GM18861 (cell line): ENCODE measurements around the gene LILRA6.
"Not testable (repeated sequence)": the region's sequence is repeated elsewhere in the genome, so short reads cannot be mapped to it uniquely, and the experiment has no call there.

Experiments used
- ATAC-seq: cut with Tn5 transposase; IDR thresholded peaks from one replicate; pipeline ENCODE4 v1.9.1; 2021; ENCODE audit not compliant: unreplicated experiment

LILRA6 gene

DNA sequence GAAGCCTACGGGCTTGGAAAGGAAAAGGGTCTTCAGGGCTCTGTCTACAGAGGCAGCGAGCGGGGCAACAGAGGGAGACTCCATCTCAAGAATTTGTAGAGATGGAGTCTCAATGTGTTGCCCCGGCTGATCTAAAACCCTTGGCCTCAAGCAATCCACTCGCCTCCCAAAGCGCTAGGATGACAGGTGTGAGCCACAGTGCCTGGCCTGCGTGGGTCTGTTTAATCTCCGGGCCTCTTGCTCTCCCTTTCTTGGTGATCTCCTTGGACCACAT, 33.9 kb downstream of the LILRA6 start:
- no peak for ATAC-seq

DNA sequence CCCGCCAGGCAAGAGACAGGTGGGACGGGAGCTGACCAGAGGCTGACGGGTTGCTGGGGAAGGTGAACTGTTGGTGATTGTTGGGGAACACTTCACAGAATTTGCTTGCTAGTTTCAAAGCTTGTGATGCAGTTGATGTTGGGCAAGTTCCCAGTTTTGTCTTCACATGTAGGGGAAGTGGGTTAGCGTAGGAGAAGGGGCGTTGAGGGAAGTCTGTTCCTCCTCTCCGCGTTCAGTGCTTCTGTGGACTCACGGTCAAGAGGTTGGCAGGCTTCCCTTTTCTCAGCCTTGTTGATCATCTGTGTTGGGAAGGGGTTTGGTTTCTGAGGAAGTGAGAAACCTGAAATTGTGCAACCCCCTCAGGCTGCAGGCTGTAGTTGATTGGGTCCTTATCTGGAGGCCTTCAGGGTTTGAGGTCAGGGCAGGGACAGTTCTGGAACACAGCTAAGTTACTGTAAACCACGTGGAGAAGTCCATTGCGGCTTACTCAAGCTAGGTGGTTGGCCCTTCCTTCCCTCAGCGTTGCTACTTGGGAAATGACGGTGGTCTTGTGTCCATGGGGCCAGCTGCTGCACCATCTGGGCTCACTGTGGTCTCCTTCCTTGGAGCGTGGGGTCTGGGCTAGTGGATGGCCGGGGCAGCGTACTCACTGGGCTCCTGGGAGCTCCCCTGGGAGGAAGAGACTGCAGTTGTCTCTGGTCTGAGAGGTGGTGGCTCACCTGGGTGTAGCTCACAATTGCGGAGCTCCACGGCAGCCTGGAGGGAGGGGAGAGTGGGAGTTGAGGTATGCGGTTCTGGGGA, 34.4 kb downstream of the LILRA6 start:
- peak; percentile 34 for ATAC-seq

DNA sequence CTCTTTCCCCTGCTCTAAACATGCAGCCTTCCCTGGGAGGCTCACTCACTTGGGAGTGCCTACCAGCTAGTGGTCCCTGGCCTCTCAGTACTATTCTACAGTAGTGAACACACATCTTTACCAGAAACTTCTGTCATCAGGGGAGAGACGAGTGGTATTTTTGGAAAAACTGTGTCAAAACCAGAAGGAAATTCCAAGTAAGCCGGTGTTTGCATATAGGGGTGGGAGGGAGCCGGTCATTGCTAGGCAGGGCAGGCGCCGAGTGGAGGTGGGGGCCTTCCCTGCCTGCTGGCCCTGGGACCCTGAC, 35.0 kb downstream of the LILRA6 start:
- ATAC-seq, result no peak

DNA sequence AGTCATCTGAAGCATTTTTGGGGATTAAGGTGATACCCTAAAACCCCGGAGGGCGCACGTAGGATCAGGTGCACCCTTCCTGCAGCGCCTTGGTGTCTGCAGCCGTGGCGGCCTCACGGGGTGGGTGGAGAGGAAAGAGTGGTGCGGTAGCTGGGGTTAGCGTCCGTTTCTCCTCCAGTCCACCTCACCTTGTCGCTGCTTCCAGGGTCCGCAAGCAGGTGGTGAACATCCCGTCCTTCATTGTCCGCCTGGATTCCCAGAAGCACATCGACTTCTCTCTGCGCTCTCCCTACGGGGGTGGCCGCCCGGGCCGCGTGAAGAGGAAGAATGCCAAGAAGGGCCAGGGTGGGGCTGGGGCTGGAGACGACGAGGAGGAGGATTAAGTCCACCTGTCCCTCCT, 35.4 kb downstream of the LILRA6 start:
- ATAC-seq, result not testable (repeated sequence)

DNA sequence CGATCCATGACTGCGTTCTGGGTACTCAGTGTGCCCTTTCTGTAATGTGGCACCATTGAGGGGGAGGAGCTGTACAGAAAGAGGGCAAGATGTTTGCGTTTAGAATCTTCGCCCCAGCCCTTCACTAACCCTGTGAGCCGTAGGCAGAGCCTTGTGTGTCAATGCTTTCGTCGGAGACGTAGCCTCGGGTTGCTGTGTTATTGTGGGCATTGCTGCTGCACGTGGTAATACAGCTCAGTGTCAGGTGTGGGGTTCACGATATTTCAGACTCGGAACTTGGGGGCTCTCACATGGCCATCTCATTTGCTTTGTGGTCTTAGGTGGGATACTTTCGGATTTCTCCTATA, 35.8 kb downstream of the LILRA6 start:
- no peak for ATAC-seq

DNA sequence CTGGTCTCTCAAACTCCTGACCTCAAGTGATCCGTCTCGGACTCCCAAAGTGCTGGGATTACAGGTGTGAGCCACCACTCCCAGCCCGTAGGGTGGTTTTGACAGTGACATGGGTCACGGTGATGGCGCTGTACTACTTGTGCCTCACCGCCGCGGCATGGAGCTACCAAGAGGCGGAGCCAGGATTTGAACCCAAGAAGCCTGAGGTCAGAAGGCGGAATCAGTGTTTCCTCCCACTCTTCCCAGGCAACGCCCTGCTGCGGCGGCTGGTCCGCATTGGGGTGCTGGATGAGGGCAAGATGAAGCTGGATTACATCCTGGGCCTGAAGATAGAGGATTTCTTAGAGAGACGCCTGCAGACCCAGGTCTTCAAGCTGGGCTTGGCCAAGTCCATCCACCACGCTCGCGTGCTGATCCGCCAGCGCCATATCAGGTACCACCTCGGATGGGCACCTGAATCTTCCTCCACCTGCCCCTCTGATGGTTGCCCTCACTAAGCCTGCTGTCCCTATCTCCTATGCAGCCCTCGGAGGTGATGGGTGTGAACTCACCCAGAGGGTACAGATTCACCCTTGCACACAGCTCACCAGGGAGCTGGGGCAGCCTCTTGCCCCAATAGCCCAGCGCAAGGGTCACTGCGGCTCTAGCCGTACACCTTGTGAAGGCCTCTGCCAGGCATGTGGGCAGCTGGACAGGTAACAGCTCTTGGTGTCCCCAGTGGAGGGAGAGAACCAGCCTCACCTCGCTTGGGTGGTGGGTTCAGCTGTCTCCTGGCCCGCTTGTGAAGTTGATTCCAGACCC, 36.4 kb downstream of the LILRA6 start:
- ATAC-seq, result no peak

DNA sequence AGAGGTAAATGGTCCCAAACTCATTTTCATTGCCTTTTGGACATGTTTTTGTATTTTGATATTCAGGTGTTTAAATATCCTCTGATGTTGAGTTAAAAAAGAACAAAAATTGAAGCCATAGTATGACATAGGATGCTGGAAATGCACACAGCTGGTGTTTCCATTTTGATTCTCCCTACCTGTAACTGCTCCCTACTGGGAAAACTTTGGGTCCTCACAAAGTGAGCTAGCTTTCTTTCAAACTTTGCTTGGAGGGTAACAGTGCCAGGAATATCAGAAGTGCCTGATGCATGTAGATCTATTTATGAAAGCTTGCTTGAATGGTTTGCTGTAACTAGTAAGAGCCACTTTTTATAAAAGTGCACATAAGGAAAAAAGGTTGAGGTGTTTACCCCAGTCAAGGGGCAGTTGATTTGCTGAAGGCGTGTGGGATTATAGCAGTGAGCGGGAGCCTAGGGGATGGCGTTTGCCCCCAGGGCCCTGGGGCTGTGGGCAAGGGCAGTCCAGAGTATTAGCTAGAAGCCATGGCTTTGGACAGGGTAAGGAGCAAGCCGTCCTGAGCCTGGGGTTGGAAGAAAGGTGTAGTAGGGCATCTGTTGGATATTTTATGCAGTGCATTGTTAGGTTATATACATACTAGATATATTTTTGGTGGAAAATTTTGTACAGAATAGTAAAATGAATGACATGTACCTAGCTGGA, 37.7 kb downstream of the LILRA6 start:
- ATAC-seq, result no peak

DNA sequence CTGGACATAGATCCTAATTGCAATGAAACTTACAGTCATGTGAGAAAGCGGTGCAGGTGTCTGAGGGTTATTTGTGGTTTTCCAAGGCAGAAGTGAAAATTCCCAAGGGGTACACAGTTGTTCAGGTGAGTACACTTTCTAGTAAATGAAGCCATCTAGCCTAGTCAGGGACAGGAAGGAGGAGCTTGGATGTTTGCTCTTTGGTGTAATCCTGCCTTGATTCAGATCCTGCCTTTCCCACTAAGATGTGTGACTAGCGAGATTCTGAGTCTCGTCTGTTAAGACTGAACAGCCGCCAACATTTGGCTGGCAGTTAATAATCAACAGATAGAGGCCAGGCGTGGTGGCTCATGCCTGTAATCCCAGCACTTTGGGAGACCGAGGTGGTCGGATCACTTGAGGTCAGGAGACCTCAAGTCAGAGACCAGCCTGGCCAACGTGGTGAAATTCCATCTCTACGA, 39.4 kb downstream of the LILRA6 start:
- ATAC-seq, result no peak

DNA sequence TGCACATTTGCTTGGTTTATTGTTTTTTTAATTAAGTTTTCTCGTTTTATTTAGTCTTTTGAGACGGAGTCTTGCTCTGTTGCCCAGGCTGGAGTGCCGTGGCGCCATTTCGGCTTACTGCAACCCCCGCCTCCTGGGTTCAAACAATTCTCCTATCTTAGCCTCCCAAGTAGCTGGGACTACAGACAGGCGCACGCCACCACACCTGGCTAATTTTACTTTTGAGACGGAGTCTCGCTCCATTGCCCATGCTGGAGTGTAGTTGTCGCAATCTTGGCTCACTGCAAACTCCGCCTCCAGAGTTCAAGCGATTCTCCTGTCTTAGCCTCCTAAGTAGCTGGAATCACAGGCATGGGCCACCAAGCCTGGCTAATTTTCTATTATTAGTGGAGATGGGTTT, 40.6 kb downstream of the LILRA6 start:
- no peak for ATAC-seq

DNA sequence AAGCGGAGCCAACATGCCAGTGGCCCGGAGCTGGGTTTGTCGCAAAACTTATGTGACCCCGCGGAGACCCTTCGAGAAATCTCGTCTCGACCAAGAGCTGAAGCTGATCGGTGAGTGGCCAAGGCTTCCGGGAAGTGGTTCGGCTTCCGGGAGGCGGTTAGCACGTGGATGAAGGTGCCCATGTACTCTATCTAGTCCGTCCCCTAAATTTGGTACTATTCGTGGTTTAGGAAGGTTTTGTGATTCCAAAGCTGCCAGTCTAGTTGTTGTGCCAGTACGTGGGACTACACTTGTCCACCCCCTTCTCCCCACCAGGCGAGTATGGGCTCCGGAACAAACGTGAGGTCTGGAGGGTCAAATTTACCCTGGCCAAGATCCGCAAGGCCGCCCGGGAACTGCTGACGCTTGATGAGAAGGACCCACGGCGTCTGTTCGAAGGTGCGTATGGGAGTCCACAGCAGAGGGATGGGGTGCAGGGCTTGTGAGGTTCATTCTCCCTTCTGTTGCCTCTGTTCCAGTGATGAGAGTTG, 41.4 kb downstream of the LILRA6 start:
- no peak for ATAC-seq

DNA sequence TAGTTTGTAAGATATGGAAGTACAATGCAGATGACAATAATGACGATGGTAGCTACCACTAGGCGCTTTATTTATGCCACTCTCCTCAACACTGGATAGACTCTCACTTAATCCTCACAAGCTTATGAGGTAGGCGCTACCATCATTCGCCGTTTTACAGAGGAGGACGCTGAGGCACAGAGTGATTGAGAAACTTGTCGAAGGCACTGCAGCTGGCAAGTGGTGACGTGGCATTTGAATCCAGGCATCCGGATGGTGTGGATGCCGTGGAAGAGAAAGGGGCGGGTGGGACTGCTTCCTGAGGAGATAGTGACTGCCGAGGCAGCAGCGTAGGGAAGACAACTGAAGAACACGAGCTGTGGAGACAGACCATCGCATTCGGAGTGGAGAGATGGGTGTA, 43.2 kb downstream of the LILRA6 start:
- no peak for ATAC-seq

DNA sequence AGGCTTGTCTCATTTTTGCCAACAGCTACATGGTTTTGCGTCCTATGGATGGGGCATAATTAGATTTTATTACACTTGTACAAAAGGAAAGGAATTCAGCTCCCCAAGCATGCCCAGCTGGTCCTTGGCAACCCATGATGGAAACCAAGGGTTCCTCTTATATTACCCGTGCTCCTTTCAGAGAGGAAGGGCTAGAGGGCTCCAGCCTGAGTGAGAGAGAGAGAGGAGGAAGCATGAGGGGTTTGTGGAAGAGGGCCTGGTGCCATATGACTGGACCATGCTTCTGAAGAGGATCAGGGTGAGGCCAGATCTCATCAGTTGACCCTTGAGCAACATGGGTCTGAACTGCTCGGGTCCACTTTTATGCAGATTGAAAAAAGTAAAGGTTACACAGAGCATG, 45.5 kb downstream of the LILRA6 start:
- ATAC-seq, result no peak

DNA sequence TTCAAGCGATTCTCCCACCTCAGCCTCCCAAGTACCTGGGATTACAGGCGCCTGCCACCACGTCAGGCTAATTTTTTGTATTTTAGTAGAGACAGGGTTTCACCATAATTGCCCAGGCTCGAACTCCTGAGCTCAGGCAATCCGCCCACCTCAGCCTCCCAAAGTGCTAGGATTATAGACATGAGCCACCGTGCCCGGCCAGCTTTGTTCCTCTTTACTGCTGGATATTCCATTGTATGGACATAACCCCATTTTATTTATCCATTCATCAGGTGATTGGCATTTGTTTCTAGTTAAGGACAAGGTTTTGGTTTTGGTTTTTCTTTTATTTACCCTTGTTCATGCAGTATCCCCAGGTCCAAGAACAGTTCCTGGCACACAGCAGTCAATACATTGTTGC, 46.1 kb downstream of the LILRA6 start:
- no peak for ATAC-seq

DNA sequence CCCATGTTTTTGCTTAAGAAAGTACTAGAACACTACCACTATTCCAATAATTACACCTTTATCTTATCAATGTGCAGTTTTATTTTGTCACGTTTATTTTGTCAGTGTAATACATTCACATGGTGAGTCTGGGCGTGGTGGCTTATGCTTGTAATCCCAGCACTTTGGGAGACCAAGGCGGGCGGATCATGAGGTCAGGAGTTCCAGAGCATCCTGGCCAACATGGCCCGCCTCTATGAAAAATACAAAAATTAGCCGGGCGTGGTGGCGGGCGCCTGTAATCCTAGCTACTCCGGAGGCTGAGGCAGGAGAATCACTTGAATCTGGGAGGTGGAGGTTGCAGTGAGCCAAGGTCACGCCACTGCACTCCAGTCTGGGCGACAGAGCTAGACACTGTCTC, 48.1 kb downstream of the LILRA6 start:
- ATAC-seq, result not testable (repeated sequence)

DNA sequence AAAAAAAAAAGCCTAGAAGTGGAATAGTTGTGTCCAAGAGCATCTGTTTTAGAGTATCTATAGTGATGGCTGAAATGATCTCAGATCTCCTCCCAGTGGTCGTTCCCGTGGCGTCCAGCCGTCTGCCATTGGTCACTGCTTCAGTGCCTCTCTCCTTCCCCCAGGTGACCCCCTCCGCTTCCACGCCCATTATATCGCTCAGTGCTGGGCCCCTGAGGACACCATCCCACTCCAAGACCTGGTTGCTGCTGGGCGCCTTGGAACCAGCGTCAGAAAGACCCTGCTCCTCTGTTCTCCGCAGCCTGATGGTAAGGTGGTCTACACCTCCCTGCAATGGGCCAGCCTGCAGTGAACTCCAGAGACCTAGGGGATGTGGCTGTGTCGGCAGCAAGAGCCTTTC, 49.6 kb downstream of the LILRA6 start:
- ATAC-seq, result no peak

DNA sequence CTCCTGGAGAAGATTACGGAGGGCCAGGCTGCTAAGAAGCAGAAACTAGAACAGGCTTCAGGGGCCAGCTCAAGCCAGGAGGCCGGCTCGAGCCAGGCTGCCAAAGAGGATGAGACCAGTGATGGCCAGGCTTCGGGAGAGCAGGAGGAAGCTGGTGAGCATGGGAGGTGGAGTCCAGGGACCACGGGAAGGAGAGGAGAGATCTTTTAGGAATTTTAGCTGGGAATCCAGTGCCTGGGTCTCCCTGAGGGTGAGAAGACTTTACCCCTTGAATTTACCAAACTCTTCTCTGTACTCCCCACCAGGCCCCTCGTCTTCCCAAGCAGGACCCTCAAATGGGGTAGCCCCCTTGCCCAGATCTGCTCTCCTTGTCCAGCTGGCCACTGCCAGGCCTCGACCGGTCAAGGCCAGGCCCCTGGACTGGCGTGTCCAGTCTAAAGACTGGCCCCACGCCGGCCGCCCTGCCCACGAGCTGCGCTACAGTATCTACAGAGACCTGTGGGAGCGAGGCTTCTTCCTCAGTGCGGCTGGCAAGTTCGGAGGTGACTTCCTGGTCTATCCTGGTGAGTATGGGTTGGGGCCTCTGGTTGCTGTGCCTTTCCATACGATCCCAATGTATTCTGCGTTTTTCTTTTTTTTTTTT, 50.7 kb downstream of the LILRA6 start:
- ATAC-seq, result no peak

DNA sequence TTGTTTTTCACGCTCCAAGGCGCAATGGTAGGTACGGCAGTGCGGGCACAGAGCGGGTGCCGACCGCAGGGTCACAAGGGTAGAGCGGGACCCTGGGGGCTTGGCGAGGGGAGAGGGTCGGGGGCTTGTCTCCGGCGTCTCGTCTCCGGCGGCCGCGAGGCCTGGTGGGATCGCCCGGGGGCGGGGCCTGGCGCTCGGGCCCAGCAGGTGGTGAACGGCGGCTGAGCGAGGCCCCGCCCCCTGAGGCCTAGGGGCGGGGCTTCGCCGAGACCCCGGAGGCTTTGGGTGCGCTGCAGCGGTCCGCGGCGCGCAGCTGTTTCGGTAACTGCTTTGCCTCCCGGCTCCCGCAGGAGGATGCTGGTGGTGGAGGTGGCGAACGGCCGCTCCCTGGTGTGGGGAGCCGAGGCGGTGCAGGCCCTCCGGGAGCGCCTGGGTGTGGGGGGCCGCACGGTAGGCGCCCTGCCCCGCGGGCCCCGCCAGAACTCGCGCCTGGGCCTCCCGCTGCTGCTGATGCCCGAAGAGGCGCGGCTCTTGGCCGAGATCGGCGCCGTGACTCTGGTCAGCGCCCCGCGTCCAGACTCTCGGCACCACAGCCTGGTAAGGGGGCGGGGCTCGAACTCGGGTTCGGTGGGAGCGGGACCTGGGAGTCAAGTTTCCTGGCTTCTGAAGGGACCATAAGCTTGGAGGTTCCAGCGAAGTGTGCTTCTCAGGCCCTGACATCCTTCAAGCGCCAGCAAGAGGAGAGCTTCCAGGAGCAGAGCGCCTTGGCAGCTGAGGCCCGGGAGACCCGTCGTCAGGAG, 51.4 kb downstream of the LILRA6 start, which contains the start of gene TSEN34:
TSEN34 (plus strand) TSS at position 298 of the 800 bp plus-strand sequence; CDS start at position 355, 57 bp downstream.
- peak; percentile 20 for ATAC-seq

DNA sequence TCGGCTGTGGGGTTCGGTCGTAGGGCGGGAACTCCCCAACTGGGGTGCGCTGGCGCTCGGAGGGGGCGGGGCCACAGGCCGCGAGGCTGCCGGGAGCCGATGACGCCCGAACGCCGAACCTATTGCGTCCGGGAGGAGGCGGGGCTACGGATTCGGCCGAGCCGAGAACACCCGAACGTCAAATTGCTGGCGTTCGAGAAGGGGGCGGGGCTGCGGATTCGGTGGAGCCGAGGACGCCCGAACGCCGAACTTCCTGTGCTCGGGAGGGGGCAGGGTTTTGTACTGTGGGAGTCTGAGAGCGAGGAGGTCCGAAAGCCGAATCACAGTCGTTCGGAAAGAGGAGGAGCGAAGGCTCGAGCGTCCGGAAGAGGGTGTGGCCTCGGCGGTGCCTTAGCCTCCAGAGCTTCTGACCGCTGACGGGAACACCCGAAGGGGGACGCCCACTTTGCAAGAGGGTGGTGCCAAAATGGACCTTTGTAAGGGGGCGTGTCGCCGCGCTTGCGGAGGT, 52.0 kb downstream of the LILRA6 start:
- peak; percentile 37 for ATAC-seq

DNA sequence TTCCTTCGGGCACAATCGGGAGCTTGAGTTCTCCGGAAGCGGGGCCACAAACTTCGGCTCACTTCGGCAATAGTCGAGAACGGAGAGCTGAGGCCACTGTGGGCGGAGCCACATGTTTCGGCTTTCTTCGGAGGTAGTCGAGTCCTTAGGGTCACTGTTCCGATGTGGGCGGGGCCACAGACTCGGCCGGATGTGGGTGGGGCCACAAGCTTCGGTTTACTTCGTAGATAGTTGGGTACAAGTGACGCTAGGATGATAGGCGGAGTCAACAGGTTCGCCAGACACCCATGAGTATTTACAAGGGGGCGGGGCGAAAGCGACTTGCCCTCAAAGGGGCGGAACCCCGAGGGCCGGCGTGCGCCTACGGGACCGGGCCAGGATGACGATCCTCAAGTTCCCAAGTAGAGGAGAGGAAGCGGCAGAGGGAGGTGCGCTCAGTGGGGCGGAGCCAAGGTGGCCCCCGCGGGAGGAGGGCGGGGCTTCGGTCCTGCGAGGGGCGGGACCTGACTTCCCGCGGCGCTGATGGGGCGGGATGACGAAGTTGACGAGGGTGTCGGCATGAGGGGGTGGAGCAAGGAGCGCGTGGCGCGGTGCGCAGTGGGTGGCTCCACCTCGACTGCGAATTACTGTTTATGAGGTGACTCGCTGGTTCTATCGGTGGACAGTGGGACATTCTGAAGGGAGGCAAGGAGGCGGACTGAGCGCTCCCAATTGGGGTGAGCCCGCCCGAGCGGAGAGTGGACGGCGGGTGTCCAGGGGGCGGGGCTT, 52.7 kb downstream of the LILRA6 start:
- ATAC-seq, result peak; percentile 39
